HG03196 (cell line): ENCODE measurements around the gene SUN3.
"Not testable (repeated sequence)": the region's sequence is repeated elsewhere in the genome, so short reads cannot be mapped to it uniquely, and the experiment has no call there.

Experiments
- ATAC-seq: cut with Tn5 transposase; IDR thresholded peaks from one replicate; pipeline ENCODE4 v1.9.1; 2021; ENCODE audit not compliant: unreplicated experiment

Gene SUN3

GRCh38 chr7:48033922-48034321 lies 5.0 kb upstream of the SUN3 start:
- no peak for ATAC-seq

GRCh38 chr7:48031111-48031510 lies 2.2 kb upstream of the SUN3 start:
- no peak for ATAC-seq

GRCh38 chr7:48025624-48026023 lies 3.3 kb downstream of the SUN3 start:
- no peak for ATAC-seq

GRCh38 chr7:48017674-48018073 lies 11.2 kb downstream of the SUN3 start:
- ATAC-seq = no peak

- no peak for ATAC-seq
Measured at GRCh38 chr7:48016641-48017040, 12.3 kb downstream of the SUN3 start.

GRCh38 chr7:48011951-48012350 lies 17.0 kb downstream of the SUN3 start:
- ATAC-seq = no peak

GRCh38 chr7:48011323-48011722 lies 17.6 kb downstream of the SUN3 start:
- ATAC-seq = no peak

GRCh38 chr7:48009954-48010353 lies 19.0 kb downstream of the SUN3 start:
- no peak for ATAC-seq

GRCh38 chr7:48009257-48009656 lies 19.6 kb downstream of the SUN3 start:
- ATAC-seq = no peak

GRCh38 chr7:48006866-48007265 lies 22.0 kb downstream of the SUN3 start:
- no peak for ATAC-seq

GRCh38 chr7:48004638-48005037 lies 24.3 kb downstream of the SUN3 start:
- ATAC-seq = no peak

- ATAC-seq = no peak
Measured at GRCh38 chr7:48004032-48004431, 24.9 kb downstream of the SUN3 start.

GRCh38 chr7:48000164-48000563 lies 28.7 kb downstream of the SUN3 start:
- ATAC-seq = not testable (repeated sequence)

- no peak for ATAC-seq
Measured at GRCh38 chr7:47999413-47999812, 29.5 kb downstream of the SUN3 start.

- ATAC-seq = no peak
Measured at GRCh38 chr7:47992446-47992845, 36.5 kb downstream of the SUN3 start.

GRCh38 chr7:47991741-47992311 lies 37.1 kb downstream of the SUN3 start:
- ATAC-seq = peak; percentile 99

GRCh38 chr7:47991270-47991669 lies 37.6 kb downstream of the SUN3 start:
- ATAC-seq = no peak

- ATAC-seq = no peak
Measured at GRCh38 chr7:47990592-47990991, 38.3 kb downstream of the SUN3 start.

GRCh38 chr7:47989607-47990400 lies 39.1 kb downstream of the SUN3 start:
- not testable (repeated sequence) for ATAC-seq

GRCh38 chr7:47988496-47989386 lies 40.2 kb downstream of the SUN3 start:
- ATAC-seq = no peak

- ATAC-seq = no peak
Measured at GRCh38 chr7:47982610-47983009, 46.3 kb downstream of the SUN3 start.

- not testable (repeated sequence) for ATAC-seq
Measured at GRCh38 chr7:47980648-47981047, 48.3 kb downstream of the SUN3 start.
